ENCODE results near the gene KRT84. TPM values are rescaled to one million over a fixed set of nuclear protein-coding genes. Genes with fewer than 3 reads are reported as not detected.

Gene KRT84
- total and polyA plus RNA-seq, 7 donors, result not detected

DNA sequence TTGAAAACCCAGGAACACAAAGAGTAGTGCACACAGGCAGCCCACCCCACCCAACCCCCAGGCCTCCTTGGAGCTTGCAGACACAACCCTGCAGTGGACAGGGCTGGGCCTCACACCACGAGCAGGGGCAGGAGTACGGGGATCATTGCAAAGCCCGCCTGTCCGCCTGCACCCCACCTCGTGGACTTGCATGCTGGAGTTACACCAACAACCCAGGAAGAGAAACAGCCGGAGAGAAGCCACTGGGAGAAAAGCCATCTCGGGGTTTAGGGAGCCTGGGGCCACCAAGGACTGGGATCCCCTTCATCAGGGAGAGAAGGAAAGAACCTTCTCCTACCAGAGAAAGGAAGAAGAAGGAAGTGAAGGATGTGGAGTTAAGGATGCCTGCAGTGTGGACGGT, 8.2 kb downstream of the KRT84 start:
- Histone ChIP-seq H3K4me3 (no peak overlapping the region), H3K36me3 (no peaks in the 10 kb centered on the region), H3K27me3 (no peaks in the 10 kb centered on the region), H3K9me3 (no peaks in the 10 kb centered on the region), H3K4me1 (peaks cover 0 to under 1% (median 0%) of the 10 kb centered on the region in 4 donors), H3K27ac (no peak overlapping the region)
- DNase-seq, result peak; percentile 52
- intact Hi-C loops (cut with DNase I), result loop anchor here (10.0 kb wide), 1 partner anchor 608 kb away; no protein-coding TSS in a partner anchor
- TF ChIP-seq, protein P1, sequence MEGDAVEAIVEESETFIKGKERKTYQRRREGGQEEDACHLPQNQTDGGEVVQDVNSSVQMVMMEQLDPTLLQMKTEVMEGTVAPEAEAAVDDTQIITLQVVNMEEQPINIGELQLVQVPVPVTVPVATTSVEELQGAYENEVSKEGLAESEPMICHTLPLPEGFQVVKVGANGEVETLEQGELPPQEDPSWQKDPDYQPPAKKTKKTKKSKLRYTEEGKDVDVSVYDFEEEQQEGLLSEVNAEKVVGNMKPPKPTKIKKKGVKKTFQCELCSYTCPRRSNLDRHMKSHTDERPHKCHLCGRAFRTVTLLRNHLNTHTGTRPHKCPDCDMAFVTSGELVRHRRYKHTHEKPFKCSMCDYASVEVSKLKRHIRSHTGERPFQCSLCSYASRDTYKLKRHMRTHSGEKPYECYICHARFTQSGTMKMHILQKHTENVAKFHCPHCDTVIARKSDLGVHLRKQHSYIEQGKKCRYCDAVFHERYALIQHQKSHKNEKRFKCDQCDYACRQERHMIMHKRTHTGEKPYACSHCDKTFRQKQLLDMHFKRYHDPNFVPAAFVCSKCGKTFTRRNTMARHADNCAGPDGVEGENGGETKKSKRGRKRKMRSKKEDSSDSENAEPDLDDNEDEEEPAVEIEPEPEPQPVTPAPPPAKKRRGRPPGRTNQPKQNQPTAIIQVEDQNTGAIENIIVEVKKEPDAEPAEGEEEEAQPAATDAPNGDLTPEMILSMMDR (IDR thresholded peaks at IDR 0.05), result no peak
- no peak for TF ChIP-seq POLR2A (IDR thresholded peaks at IDR 0.05)
- WGBS, 2 donors, result 86 to 88% methylated on average over 8 of the region's 8 CpGs

DNA sequence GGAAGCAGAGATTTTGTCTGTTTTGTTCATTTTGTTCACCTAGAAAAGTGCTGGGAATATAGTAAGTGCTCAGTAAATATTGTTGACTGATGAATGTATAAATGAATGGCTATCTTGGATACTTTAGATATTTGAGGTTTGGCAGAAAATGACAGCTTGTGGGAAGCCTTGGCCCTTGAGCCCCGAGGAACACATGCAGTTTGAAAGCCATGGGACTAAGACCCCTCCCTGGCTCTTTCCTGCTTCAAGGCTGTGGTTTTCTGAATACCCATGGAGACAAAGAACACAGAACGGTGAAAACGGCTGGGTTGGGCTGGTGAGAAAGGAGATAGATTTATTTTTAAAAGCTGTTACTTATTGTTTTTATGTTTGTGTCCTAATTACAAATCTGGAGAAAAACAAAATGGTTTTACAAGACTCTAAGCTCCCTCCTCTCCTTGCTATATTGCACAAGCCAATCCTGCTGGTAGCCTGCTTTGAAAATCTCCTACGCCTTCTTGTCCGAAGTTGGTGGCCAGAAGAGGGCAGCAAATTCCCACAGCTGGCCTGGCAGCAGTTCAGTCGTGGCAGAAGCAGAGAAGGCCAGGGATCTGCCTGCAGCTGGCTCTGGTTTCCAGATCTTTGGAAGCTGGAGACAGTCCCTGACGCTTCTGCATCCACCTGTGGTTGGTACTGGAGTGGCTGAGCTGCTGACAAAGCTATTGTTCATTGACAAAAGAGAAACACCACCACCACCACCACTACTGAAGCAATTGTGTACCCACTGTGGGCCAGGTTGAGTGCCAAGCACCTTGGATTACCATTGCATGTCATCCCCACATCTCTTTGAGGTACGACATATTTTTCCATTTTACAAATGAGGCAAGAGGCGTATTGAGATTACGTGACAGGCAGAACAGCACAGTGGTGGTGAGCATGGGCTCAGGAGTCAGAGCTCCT, 13.0 kb downstream of the KRT84 start:
- TF ChIP-seq POLR2AphosphoS5 (IDR thresholded peaks at IDR 0.05) (peak in 1 of 4 donors; percentile 43), POLR2A (IDR thresholded peaks at IDR 0.05) (no peak)
- TF ChIP-seq, protein P1 (IDR thresholded peaks at IDR 0.05), result peak; percentile 65 to 80 (median 78)
- Histone ChIP-seq H3K27me3 (no peaks in the 10 kb centered on the region), H3K36me3 (no peaks in the 10 kb centered on the region), H3K27ac (peak overlapping the region in 1 of 4 donors; percentile 34), H3K9me3 (no peaks in the 10 kb centered on the region), H3K4me1 (peaks cover 0 to 15% (median 0%) of the 10 kb centered on the region in 4 donors), H3K4me3 (no peak overlapping the region)
- DNase-seq, result peak; percentile 89
- WGBS, 2 donors, result 36 to 38% methylated on average over 10 of the region's 10 CpGs
- intact Hi-C loops (cut with DNase I), result loop anchor here (1.0 to 10.0 kb wide), 4 partner anchors 135 to 612 kb away; no protein-coding TSS in a partner anchor

DNA sequence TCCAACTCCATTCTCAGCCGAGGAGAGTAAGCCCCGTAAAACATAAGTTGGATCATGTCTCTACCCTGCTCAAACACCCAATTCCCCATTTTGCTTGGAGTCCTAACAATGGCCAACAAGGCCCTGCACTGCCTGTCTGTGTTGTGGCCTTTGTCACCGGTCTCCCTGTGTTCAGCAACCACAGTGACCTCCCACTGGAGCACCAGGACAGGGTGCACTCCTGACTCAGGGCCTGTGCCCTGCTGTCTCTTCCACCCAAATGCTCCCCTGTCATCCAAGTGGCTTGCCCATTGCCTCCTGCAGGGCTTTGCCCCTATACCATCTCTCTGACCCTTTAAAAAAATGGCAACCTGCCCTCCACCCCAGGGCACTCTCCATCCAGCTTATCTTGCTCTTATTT, 13.7 kb downstream of the KRT84 start:
- TF ChIP-seq POLR2AphosphoS5 (IDR thresholded peaks at IDR 0.05) (no peak), POLR2A (IDR thresholded peaks at IDR 0.05) (no peak), EP300 (IDR thresholded peaks at IDR 0.05) (no peak)
- TF ChIP-seq, protein P1 (IDR thresholded peaks at IDR 0.05), result no peak
- H3K27ac ChIP-seq, result peak overlapping the region; percentile 13 to 39 (median 24)
- H3K4me1 ChIP-seq, result peaks cover 0 to 15% (median 0%) of the 10 kb centered on the region in 4 donors
- no peaks in the 10 kb centered on the region for H3K9me3 ChIP-seq
- no peaks in the 10 kb centered on the region for H3K27me3 ChIP-seq
- peak; percentile 46 for DNase-seq
- WGBS, 2 donors, result 60 to 73% methylated on average over 3 of the region's 3 CpGs
- intact Hi-C loops (cut with DNase I), result loop anchor here (1.0 to 10.0 kb wide), 4 partner anchors 136 to 613 kb away; no protein-coding TSS in a partner anchor
- H3K4me3 ChIP-seq, result no peak overlapping the region
- no peaks in the 10 kb centered on the region for H3K36me3 ChIP-seq

DNA sequence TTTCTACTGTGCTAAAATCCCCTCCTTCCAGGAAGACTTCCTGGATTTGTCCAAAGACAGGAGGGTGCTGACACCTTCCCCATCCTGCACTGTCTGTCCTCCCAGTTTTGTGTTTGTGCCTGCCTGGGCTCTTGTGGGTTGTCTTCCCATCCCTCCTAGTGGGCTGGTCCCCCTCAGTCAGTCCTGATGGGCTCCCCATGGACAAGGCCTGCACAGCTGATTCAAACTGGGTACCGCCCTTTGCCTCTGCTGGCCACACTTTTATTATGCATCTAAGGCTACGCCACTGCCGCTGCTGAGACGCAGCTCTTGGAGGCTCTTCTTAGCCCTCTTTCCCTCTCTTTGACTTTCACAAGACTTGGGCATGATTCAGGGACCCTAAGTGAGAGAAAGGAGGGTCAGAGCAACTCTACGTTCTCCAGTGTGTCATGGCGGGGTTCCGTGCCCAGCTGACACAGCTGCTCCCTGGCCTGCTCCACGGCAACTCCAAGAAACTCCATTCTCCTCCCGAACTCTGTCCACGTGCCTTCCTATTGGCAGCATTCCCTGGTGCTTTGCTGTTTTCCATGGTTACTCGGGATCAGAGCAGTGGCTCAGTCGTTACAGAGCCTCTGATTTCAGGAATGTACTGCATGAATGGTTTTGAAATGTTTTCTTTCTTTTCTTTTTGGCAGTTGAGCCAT, 14.4 kb downstream of the KRT84 start:
- DNase-seq, result peak; percentile 87
- TF ChIP-seq POLR2AphosphoS5 (IDR thresholded peaks at IDR 0.05), result no peak
- TF ChIP-seq, protein P1 (IDR thresholded peaks at IDR 0.05), result no peak
- no peak for TF ChIP-seq EP300 (IDR thresholded peaks at IDR 0.05)
- TF ChIP-seq POLR2A (IDR thresholded peaks at IDR 0.05), result no peak
- H3K36me3 ChIP-seq, result no peaks in the 10 kb centered on the region
- H3K27me3 ChIP-seq, result no peaks in the 10 kb centered on the region
- H3K9me3 ChIP-seq, result no peaks in the 10 kb centered on the region
- WGBS, 2 donors, result 73 to 76% methylated on average over 12 of the region's 12 CpGs
- H3K4me1 ChIP-seq, result peaks cover 0 to 15% (median 0%) of the 10 kb centered on the region in 4 donors
- H3K27ac ChIP-seq, result peak overlapping the region; percentile 13 to 39 (median 24)
- intact Hi-C loops (cut with DNase I), result loop anchor here (5.0 to 10.0 kb wide), 2 partner anchors 211 to 614 kb away; no protein-coding TSS in a partner anchor
- H3K4me3 ChIP-seq, result no peak overlapping the region

Measured in sigmoid colon (tissue), 7 donors.